SK-N-MC (cell line): ENCODE results near the gene CDCA3.

ENCODE experiments used
- EZH2 ChIP-seq: fragments of 200-600 bp; sonication (generic); IDR thresholded peaks from one replicate; pipeline ENCODE4 v1.6.1; 2017; ENCODE audit warnings: antibody characterized with exemption
- POLR2AphosphoS5 ChIP-seq: IDR thresholded peaks from 2 replicates; pipeline ENCODE4 v1.6.1; 2012; ENCODE audit warnings: mild to moderate bottlenecking, low read depth, low read length, borderline replicate concordance

DNA sequence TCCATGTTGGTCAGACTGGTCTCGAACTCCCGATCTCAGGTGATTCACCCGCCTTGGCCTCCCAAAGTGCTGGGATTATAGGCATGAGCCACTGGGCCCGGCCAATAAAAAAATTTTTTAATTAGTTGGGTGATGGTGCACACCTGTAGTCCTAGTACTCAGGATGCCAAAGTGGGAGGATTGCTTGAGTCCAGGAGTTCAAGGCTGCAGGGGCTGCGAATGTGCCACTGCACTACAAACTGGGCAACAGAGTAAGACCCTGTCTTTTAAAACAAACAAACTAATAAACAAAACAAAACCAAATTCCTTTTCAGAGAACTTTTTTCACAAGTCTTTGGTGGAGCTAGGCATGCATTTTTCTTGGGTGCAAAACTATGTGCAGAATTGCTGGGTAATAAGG, 32.2 kb upstream of the CDCA3 start:
- TF ChIP-seq EZH2 (no peak), POLR2AphosphoS5 (no peak)
